ENCODE data around the gene CNTROB.

Gene CNTROB

DNA sequence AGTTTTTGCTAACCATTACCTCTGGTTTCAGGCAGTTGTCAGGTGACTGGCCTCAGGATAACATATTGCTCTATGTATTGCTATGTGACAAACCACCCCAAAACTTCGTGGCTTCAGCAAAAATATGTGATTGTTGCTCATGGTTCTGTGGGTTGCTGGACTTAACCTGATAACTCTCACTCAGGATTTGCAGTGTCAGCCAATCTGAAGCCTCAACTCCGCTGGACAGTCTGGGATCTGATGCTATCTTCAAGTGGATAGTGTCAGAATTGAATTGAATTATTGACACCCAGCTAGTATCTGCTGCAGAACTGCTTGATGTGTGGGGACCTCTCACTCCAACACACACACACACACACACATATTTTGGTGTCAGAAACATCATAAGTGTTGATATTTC, 35.7 kb downstream of the CNTROB start:
- Histone ChIP-seq H3K79me2 (ENCODE audit: control insufficient read depth, low read length) (no peaks in the 10 kb centered on the region), H4K20me1 (ENCODE audit: control insufficient read depth, insufficient read depth, low read depth, low read length) (no peaks in the 10 kb centered on the region), H3K4me1 (ENCODE audit: control insufficient read depth, low read length) (no peaks in the 10 kb centered on the region), H3K4me3 (ENCODE audit: low read length) (no peak overlapping the region), H3K4me2 (ENCODE audit: low read length) (no peak overlapping the region), H3K27me3 (ENCODE audit: control insufficient read depth, low read length) (peaks cover 11% of the 10 kb centered on the region), H3K9me2 (replicated peaks; ENCODE audit: control insufficient read depth, low read length) (no peaks in the 10 kb centered on the region), H3K27ac (ENCODE audit: low read depth, low read length) (no peak overlapping the region), H3F3A (ENCODE audit: control insufficient read depth, insufficient read depth) (0 out of 2 replicates have a peak, but pooled peaks cover 4% of the 10 kb centered on the region), H3K9me3 (ENCODE audit: control insufficient read depth, insufficient read depth, low read length) (no peaks in the 10 kb centered on the region), H3K36me3 (ENCODE audit: control insufficient read depth, low read length) (no peaks in the 10 kb centered on the region)
- TF ChIP-seq EZH2phosphoT487 (IDR thresholded peaks at IDR 0.05; ENCODE audit: borderline replicate concordance, low read length) = no peak
- TF ChIP-seq, protein P1, sequence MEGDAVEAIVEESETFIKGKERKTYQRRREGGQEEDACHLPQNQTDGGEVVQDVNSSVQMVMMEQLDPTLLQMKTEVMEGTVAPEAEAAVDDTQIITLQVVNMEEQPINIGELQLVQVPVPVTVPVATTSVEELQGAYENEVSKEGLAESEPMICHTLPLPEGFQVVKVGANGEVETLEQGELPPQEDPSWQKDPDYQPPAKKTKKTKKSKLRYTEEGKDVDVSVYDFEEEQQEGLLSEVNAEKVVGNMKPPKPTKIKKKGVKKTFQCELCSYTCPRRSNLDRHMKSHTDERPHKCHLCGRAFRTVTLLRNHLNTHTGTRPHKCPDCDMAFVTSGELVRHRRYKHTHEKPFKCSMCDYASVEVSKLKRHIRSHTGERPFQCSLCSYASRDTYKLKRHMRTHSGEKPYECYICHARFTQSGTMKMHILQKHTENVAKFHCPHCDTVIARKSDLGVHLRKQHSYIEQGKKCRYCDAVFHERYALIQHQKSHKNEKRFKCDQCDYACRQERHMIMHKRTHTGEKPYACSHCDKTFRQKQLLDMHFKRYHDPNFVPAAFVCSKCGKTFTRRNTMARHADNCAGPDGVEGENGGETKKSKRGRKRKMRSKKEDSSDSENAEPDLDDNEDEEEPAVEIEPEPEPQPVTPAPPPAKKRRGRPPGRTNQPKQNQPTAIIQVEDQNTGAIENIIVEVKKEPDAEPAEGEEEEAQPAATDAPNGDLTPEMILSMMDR (IDR thresholded peaks at IDR 0.05; ENCODE audit: low read depth, low read length, poor library complexity, severe bottlenecking) = no peak

- H3K4me3 ChIP-seq (ENCODE audit: low read length) = no peak overlapping the region
- H3K4me2 ChIP-seq (ENCODE audit: low read length) = no peak overlapping the region
Observed at GRCh38 chr17:7969433-7969832, 37.4 kb downstream of the CNTROB start.

DNA sequence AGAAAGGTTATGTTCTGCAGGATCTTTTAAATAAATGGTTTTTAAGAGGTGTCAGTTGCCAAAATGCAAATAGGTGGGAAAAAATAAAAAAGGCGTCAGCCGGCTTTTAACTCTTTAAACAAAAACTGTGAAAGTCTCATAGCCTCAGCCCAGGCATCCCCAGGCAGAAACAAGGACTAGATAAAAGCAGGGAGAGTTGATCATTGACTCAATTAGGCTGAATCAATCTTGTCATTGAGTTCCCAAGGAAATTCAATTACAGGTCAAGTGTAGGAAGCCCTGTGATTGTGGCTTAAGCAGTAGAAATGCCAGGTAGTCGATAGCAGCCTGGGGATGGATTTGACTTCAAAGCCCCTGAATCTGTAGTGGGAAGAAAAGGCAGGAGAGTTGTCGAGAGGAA, 39.6 kb downstream of the CNTROB start:
- Histone ChIP-seq H3K79me2 (ENCODE audit: control insufficient read depth, low read length) (no peaks in the 10 kb centered on the region), H3K4me1 (ENCODE audit: control insufficient read depth, low read length) (no peaks in the 10 kb centered on the region), H3K4me2 (ENCODE audit: low read length) (no peak overlapping the region), H3K9me2 (replicated peaks; ENCODE audit: control insufficient read depth, low read length) (no peaks in the 10 kb centered on the region), H3K9me3 (ENCODE audit: control insufficient read depth, insufficient read depth, low read length) (peaks cover 19% of the 10 kb centered on the region), H3K36me3 (ENCODE audit: control insufficient read depth, low read length) (no peaks in the 10 kb centered on the region), H3K27ac (ENCODE audit: low read depth, low read length) (no peak overlapping the region), H3F3A (ENCODE audit: control insufficient read depth, insufficient read depth) (no peaks in the 10 kb centered on the region), H4K20me1 (ENCODE audit: control insufficient read depth, insufficient read depth, low read depth, low read length) (no peaks in the 10 kb centered on the region), H3K4me3 (ENCODE audit: low read length) (no peak overlapping the region), H3K27me3 (ENCODE audit: control insufficient read depth, low read length) (peaks cover 11% of the 10 kb centered on the region)
- TF ChIP-seq, protein P1 (IDR thresholded peaks at IDR 0.05; ENCODE audit: low read depth, low read length, poor library complexity, severe bottlenecking) = no peak
- no peak for TF ChIP-seq EZH2phosphoT487 (IDR thresholded peaks at IDR 0.05; ENCODE audit: borderline replicate concordance, low read length)

More at GRCh38 chr17:7969433-7969832, 37.4 kb downstream of the CNTROB start:
- H3K9me3 ChIP-seq (ENCODE audit: control insufficient read depth, insufficient read depth, low read length) = peaks cover 6% of the 10 kb centered on the region; the same call in 1 of the 2 replicates
- no peak overlapping the region for H3K27ac ChIP-seq (ENCODE audit: low read depth, low read length)
- H3K9me2 ChIP-seq (replicated peaks; ENCODE audit: control insufficient read depth, low read length) = no peaks in the 10 kb centered on the region
- peaks cover 11% of the 10 kb centered on the region for H3K27me3 ChIP-seq (ENCODE audit: control insufficient read depth, low read length)
- H3K36me3 ChIP-seq (ENCODE audit: control insufficient read depth, low read length) = no peaks in the 10 kb centered on the region
- TF ChIP-seq, protein P1 (IDR thresholded peaks at IDR 0.05; ENCODE audit: low read depth, low read length, poor library complexity, severe bottlenecking) = no peak
- no peak for TF ChIP-seq EZH2phosphoT487 (IDR thresholded peaks at IDR 0.05; ENCODE audit: borderline replicate concordance, low read length)
- H4K20me1 ChIP-seq (ENCODE audit: control insufficient read depth, insufficient read depth, low read depth, low read length) = no peaks in the 10 kb centered on the region
- H3F3A ChIP-seq (ENCODE audit: control insufficient read depth, insufficient read depth) = 0 out of 2 replicates have a peak, but pooled peaks cover 4% of the 10 kb centered on the region
- H3K4me1 ChIP-seq (ENCODE audit: control insufficient read depth, low read length) = no peaks in the 10 kb centered on the region
- no peaks in the 10 kb centered on the region for H3K79me2 ChIP-seq (ENCODE audit: control insufficient read depth, low read length)

All from DOHH2 (cell line).